Neuronal stem cell (in vitro differentiated cells): ENCODE results near the gene GIPC3.

Source experiments
- DNase-seq: peaks from one replicate; pipeline ENCODE4 v3.0.0-alpha.2; 2013; ENCODE audit warnings: low spot score
- H2AFZ ChIP-seq: one replicate; pipeline ENCODE4 v1.6.1; 2013; ENCODE audit warnings: mild to moderate bottlenecking, low read length, inconsistent platforms
- H2AK5ac ChIP-seq: 2 replicates; pipeline ENCODE4 v1.6.1; 2013; ENCODE audit warnings: low read depth, mild to moderate bottlenecking, inconsistent platforms, low read length, moderate library complexity, mixed read lengths
- H2BK120ac ChIP-seq: 2 replicates; pipeline ENCODE4 v1.6.1; 2013; ENCODE audit warnings: low read depth, mild to moderate bottlenecking, inconsistent platforms, low read length, moderate library complexity, mixed read lengths
- H2BK12ac ChIP-seq: one replicate; pipeline ENCODE4 v1.6.1; 2013; ENCODE audit warnings: low read length, inconsistent platforms
- H2BK15ac ChIP-seq: 2 replicates; pipeline ENCODE4 v1.6.1; 2013; ENCODE audit warnings: mild to moderate bottlenecking, low read length, inconsistent platforms, mixed read lengths
- H2BK5ac ChIP-seq: one replicate; pipeline ENCODE4 v1.6.1; 2013; ENCODE audit warnings: inconsistent platforms, mild to moderate bottlenecking, low read length, moderate library complexity
- H3K14ac ChIP-seq: one replicate; pipeline ENCODE4 v1.6.1; 2013; ENCODE audit warnings: low read length, inconsistent platforms
- H3K18ac ChIP-seq: 2 replicates; pipeline ENCODE4 v1.6.1; 2013; ENCODE audit warnings: low read length, inconsistent platforms
- H3K23ac ChIP-seq: 2 replicates; pipeline ENCODE4 v1.6.1; 2013; ENCODE audit warnings: low read depth, mild to moderate bottlenecking, mixed read lengths, low read length, inconsistent platforms; ENCODE audit not compliant: poor library complexity
- H3K27ac ChIP-seq: replicated peaks from 3 replicates; pipeline ENCODE4 v1.5.1; 2013; ENCODE audit warnings: low read length, inconsistent platforms
- H3K27me3 ChIP-seq, 3 experiments: 2 replicates each; pipeline ENCODE4 v1.6.1; 2013; ENCODE audit warnings: low read length in 3 of 3, mild to moderate bottlenecking in 2 of 3, inconsistent platforms in 1 of 3, low read depth in 1 of 3, mixed read lengths in 1 of 3, moderate library complexity in 1 of 3; ENCODE audit not compliant: control insufficient read depth in 3 of 3, insufficient read depth in 3 of 3
- H3K36me3 ChIP-seq, 2 donors: replicated peaks in 1 of 2; 2 replicates each; pipeline ENCODE4 v1.6.1; 2013; ENCODE audit warnings: low read length in 2 of 2; ENCODE audit not compliant: control insufficient read depth in 2 of 2, insufficient read depth in 2 of 2
- H3K4ac ChIP-seq: 2 replicates; pipeline ENCODE4 v1.6.1; 2013; ENCODE audit warnings: inconsistent platforms, mild to moderate bottlenecking, low read length, moderate library complexity
- H3K4me1 ChIP-seq, 2 donors: 1 replicate in 1 of 2; 2 replicates in 1 of 2; pipeline ENCODE4 v1.6.1; 2013; ENCODE audit warnings: low read length in 2 of 2, low read depth in 1 of 2; ENCODE audit not compliant: control insufficient read depth in 2 of 2, insufficient read depth in 1 of 2
- H3K4me2 ChIP-seq: one replicate; pipeline ENCODE4 v1.6.1; 2013; ENCODE audit warnings: mild to moderate bottlenecking, low read length, inconsistent platforms; ENCODE audit not compliant: insufficient read depth, poor library complexity, severe bottlenecking
- H3K4me3 ChIP-seq, 2 donors: 2 replicates each; pipeline ENCODE4 v1.5.1; 2013; ENCODE audit warnings: low read length in 2 of 2, mild to moderate bottlenecking in 2 of 2, inconsistent platforms in 1 of 2, moderate library complexity in 1 of 2
- H3K79me1 ChIP-seq: one replicate; pipeline ENCODE4 v1.6.1; 2013; ENCODE audit warnings: low read depth, mild to moderate bottlenecking, inconsistent platforms, low read length, moderate library complexity
- H3K9ac ChIP-seq: one replicate; pipeline ENCODE4 v1.6.1; 2013; ENCODE audit warnings: mild to moderate bottlenecking, low read depth, low read length, inconsistent platforms; ENCODE audit not compliant: poor library complexity
- H3K9me3 ChIP-seq, 2 donors: replicated peaks in 1 of 2; 2 replicates each; pipeline versions ENCODE3 to v1.6.1; 2013; ENCODE audit warnings: low read length in 2 of 2, mild to moderate bottlenecking in 2 of 2, inconsistent platforms in 1 of 2, low read depth in 1 of 2, mixed read lengths in 1 of 2, moderate library complexity in 1 of 2; ENCODE audit not compliant: control insufficient read depth in 2 of 2, insufficient read depth in 1 of 2
- H4K8ac ChIP-seq: one replicate; pipeline ENCODE4 v1.6.1; 2013; ENCODE audit warnings: low read depth, mild to moderate bottlenecking, inconsistent platforms, low read length, moderate library complexity
- H4K91ac ChIP-seq: one replicate; pipeline ENCODE4 v1.6.1; 2013; ENCODE audit warnings: low read length, low read depth, mild to moderate bottlenecking, inconsistent platforms; ENCODE audit not compliant: poor library complexity
- WGBS, 2 donors: extraction: QIAGEN DNeasy Blood & Tissue Kit; methylation state at CpG; one replicate each; pipeline ENCODE4 v1.1.7; 2013; ENCODE audit warnings: missing lambda C conversion rate in 2 of 2, mixed read lengths in 1 of 2; ENCODE audit not compliant: insufficient read length in 2 of 2, insufficient replicate concordance in 1 of 2; ENCODE audit errors: extremely low coverage in 2 of 2; 5-methylcytosine and 5-hydroxymethylcytosine counted together

Gene GIPC3

GRCh38 chr19:3604987-3605343 is 19.7 kb downstream of the GIPC3 start:
- H3K4ac ChIP-seq = no peak overlapping the region
- no CpG with 5 or more reads among the region's 11 CpGs for WGBS, 2 donors
- peaks cover 0 to 2% of the 10 kb centered on the region in 2 donors for H3K36me3 ChIP-seq
- peak overlapping the region; percentile 25 for H2BK12ac ChIP-seq
- H3K79me1 ChIP-seq = no peaks in the 10 kb centered on the region
- H3K27ac ChIP-seq = no peak overlapping the region
- no peaks in the 10 kb centered on the region for H3K9me3 ChIP-seq
- peaks cover 5 to 18% of the 10 kb centered on the region in 2 donors for H3K4me1 ChIP-seq
- H2BK15ac ChIP-seq = no peak overlapping the region
- no peak overlapping the region for H3K4me3 ChIP-seq
- H2BK5ac ChIP-seq = no peak overlapping the region
- no peak overlapping the region for H3K4me2 ChIP-seq
- peak overlapping the region; percentile 38 for H3K18ac ChIP-seq
- DNase-seq = no peak
- no peak overlapping the region for H2AFZ ChIP-seq
- no peak overlapping the region for H3K14ac ChIP-seq
- peaks cover 3 to 29% (median 28%) of the 10 kb centered on the region in 3 experiments for H3K27me3 ChIP-seq
- peak overlapping the region; percentile 86 for H4K8ac ChIP-seq
- H4K91ac ChIP-seq = no peak overlapping the region
- H3K9ac ChIP-seq = no peak overlapping the region
- no peak overlapping the region for H2BK120ac ChIP-seq
- peak overlapping the region; percentile 1 for H2AK5ac ChIP-seq
- H3K23ac ChIP-seq = peak overlapping the region; percentile 73

GRCh38 chr19:3605361-3605760 is 20.1 kb downstream of the GIPC3 start:
- no peak overlapping the region for H3K9ac ChIP-seq
- peaks cover 3 to 29% (median 28%) of the 10 kb centered on the region in 3 experiments for H3K27me3 ChIP-seq
- H2BK5ac ChIP-seq = no peak overlapping the region
- no peak overlapping the region for H2AFZ ChIP-seq
- H3K14ac ChIP-seq = no peak overlapping the region
- H4K91ac ChIP-seq = no peak overlapping the region
- H3K79me1 ChIP-seq = no peaks in the 10 kb centered on the region
- no peak overlapping the region for H3K4me3 ChIP-seq
- H3K18ac ChIP-seq = no peak overlapping the region
- H4K8ac ChIP-seq = no peak overlapping the region
- peak overlapping the region; percentile 1 for H2AK5ac ChIP-seq
- no peak overlapping the region for H2BK12ac ChIP-seq
- no peak overlapping the region for H2BK15ac ChIP-seq
- no peaks in the 10 kb centered on the region for H3K9me3 ChIP-seq
- peak overlapping the region; percentile 73 for H3K23ac ChIP-seq
- WGBS, 2 donors = no CpG with 5 or more reads among the region's 3 CpGs
- no peak overlapping the region for H3K4ac ChIP-seq
- no peak overlapping the region for H2BK120ac ChIP-seq
- peaks cover 2 to 6% of the 10 kb centered on the region in 2 donors for H3K36me3 ChIP-seq
- peaks cover 5 to 18% of the 10 kb centered on the region in 2 donors for H3K4me1 ChIP-seq
- H3K27ac ChIP-seq = no peak overlapping the region
- no peak overlapping the region for H3K4me2 ChIP-seq
- no peak for DNase-seq

- Histone ChIP-seq H3K4me3 (no peak overlapping the region), H3K36me3 (peaks cover 2 to 10% of the 10 kb centered on the region in 2 donors), H3K9ac (no peak overlapping the region), H2AK5ac (no peak overlapping the region), H3K9me3 (no peaks in the 10 kb centered on the region), H4K8ac (no peak overlapping the region), H2AFZ (peak overlapping the region; percentile 74), H3K14ac (no peak overlapping the region), H3K4ac (no peak overlapping the region), H3K18ac (peak overlapping the region; percentile 80), H3K27me3 (peaks cover 3 to 29% (median 28%) of the 10 kb centered on the region in 3 experiments), H2BK5ac (no peak overlapping the region), H4K91ac (no peak overlapping the region), H2BK15ac (peak overlapping the region; percentile 55), H3K23ac (peak overlapping the region; percentile 73), H3K4me1 (peaks cover 5 to 18% of the 10 kb centered on the region in 2 donors), H2BK12ac (no peak overlapping the region), H3K27ac (no peak overlapping the region), H3K4me2 (no peak overlapping the region), H2BK120ac (no peak overlapping the region), H3K79me1 (no peaks in the 10 kb centered on the region)
- WGBS, 2 donors = no CpG with 5 or more reads among the region's 5 CpGs
- no peak for DNase-seq
Measured at GRCh38 chr19:3605770-3606169, 20.5 kb downstream of the GIPC3 start.

- Histone ChIP-seq H4K91ac (no peak overlapping the region), H3K27me3 (peaks cover 3 to 29% (median 28%) of the 10 kb centered on the region in 3 experiments), H2BK5ac (peak overlapping the region; percentile 90), H2BK15ac (peak overlapping the region; percentile 55), H3K27ac (no peak overlapping the region), H2BK120ac (no peak overlapping the region), H3K4ac (no peak overlapping the region), H4K8ac (no peak overlapping the region), H2AK5ac (peak overlapping the region; percentile 37), H3K4me1 (peaks cover 5 to 18% of the 10 kb centered on the region in 2 donors), H3K79me1 (no peaks in the 10 kb centered on the region), H3K9ac (peak overlapping the region; percentile 70), H2BK12ac (no peak overlapping the region), H3K9me3 (no peaks in the 10 kb centered on the region), H3K14ac (no peak overlapping the region), H3K36me3 (peaks cover 2 to 14% of the 10 kb centered on the region in 2 donors), H3K18ac (peak overlapping the region; percentile 95), H3K4me2 (peak overlapping the region; percentile 54), H3K4me3 (peak overlapping the region in 1 of 2 donors; percentile 65), H3K23ac (peak overlapping the region; percentile 73), H2AFZ (peak overlapping the region; percentile 74)
- WGBS, 2 donors = no CpG with 5 or more reads among the region's 35 CpGs
- no peak for DNase-seq
Measured at GRCh38 chr19:3606174-3606689, 21.0 kb downstream of the GIPC3 start.
